Peyer's patch (tissue), 4 donors: ENCODE results near the gene CEP164.

ENCODE experiments used
- CTCF ChIP-seq, 6 experiments: fragments of 450-650 bp in 4 of 6; fragments of 200-600 bp in 2 of 6; sonication (generic) in 1 of 6; IDR thresholded peaks; one replicate each; pipeline ENCODE4 v1.5.1; 2017 to 2019; ENCODE audit warnings: antibody characterized with exemption in 6 of 6, mild to moderate bottlenecking in 3 of 6, moderate library complexity in 1 of 6
- POLR2A ChIP-seq, 2 donors: fragments of 450-650 bp; IDR thresholded peaks; one replicate each; pipeline ENCODE4 v1.5.1; 2017; ENCODE audit warnings: antibody characterized with exemption in 2 of 2, mild to moderate bottlenecking in 2 of 2, moderate library complexity in 2 of 2

GRCh38 chr11:117428856-117429229, 101.2 kb downstream of the CEP164 start:
- TF ChIP-seq CTCF (IDR thresholded peaks at IDR 0.05) = no peak
- TF ChIP-seq POLR2A (IDR thresholded peaks at IDR 0.05) = no peak
